Mesodermal cell (in vitro differentiated cells): ENCODE measurements around the gene NOC3L.

Source experiments
- H3K27ac ChIP-seq: 2 replicates; pipeline ENCODE4 v1.7.0; 2013; ENCODE audit warnings: mild to moderate bottlenecking, low read depth, low read length, moderate library complexity; ENCODE audit not compliant: severe bottlenecking
- H3K36me3 ChIP-seq: 2 replicates; pipeline ENCODE4 v1.7.1; 2013; ENCODE audit warnings: mild to moderate bottlenecking, low read length, moderate library complexity; ENCODE audit not compliant: control insufficient read depth, insufficient read depth
- H3K4me1 ChIP-seq: one replicate; pipeline ENCODE4 v1.7.1; 2013; ENCODE audit warnings: mild to moderate bottlenecking, low read length; ENCODE audit not compliant: insufficient read depth, control insufficient read depth, poor library complexity, severe bottlenecking
- H3K4me3 ChIP-seq: 2 replicates; pipeline ENCODE4 v1.7.0; 2013; ENCODE audit warnings: low read length, control low read depth, mild to moderate bottlenecking; ENCODE audit not compliant: insufficient read depth, poor library complexity, severe bottlenecking; ENCODE audit errors: extremely low read depth
- H3K9me3 ChIP-seq: 2 replicates; pipeline ENCODE4 v1.7.1; 2013; ENCODE audit warnings: mild to moderate bottlenecking, low read length, moderate library complexity; ENCODE audit not compliant: control insufficient read depth
- WGBS, 2 experiments: methylation state at CpG; one replicate each; pipeline ENCODE4 v1.1.5; 2013; ENCODE audit warnings: missing lambda C conversion rate in 2 of 2; ENCODE audit not compliant: insufficient coverage in 2 of 2; 5-methylcytosine and 5-hydroxymethylcytosine counted together

NOC3L gene

DNA sequence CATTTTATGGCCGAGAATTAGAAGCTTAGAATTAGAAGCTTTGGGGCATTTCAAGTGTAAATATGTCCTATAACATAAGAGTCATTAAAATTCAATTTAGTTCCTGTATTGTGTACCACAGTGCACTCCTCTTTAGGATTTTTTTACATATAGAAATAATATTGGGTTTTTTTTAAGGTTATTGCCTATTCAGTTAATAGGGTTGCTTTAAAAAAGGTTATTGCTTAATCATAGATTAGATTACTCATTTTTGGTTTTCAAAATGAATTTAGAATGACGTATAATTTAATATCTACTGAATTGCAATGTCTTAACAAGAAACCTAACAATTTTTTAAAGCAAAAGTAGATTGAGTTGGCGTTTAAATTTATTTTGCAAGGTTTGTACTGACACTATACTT lies 34.1 kb downstream of the NOC3L start:
- no peak overlapping the region for H3K27ac ChIP-seq
- no peak overlapping the region for H3K4me3 ChIP-seq
- H3K9me3 ChIP-seq = no peaks in the 10 kb centered on the region
- no CpG with 5 or more reads among the region's 3 CpGs for WGBS, 2 experiments
- H3K4me1 ChIP-seq = no peaks in the 10 kb centered on the region
- peaks cover 69% of the 10 kb centered on the region for H3K36me3 ChIP-seq

DNA sequence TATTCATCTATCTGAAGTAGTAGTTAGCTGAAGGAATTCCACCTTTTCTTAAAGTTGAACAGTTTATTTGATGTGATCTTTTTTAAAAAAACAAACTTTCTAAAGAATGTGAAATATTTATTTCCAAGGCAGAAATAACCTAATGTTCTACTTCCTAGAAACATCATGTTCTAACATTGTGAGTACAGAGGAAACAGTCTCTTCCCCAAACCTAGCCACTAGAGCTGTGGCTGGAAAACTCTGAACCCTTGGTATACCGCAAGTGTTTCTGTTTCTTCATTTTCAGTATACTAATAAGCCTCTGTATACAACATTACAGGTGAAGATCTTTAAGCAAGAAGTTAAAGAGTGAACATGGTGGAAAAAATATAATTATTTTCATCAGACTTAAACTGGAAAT lies 35.1 kb downstream of the NOC3L start:
- peaks cover 70% of the 10 kb centered on the region for H3K36me3 ChIP-seq
- no CpG with 5 or more reads among the region's 1 CpG for WGBS, 2 experiments
- no peak overlapping the region for H3K4me3 ChIP-seq

DNA sequence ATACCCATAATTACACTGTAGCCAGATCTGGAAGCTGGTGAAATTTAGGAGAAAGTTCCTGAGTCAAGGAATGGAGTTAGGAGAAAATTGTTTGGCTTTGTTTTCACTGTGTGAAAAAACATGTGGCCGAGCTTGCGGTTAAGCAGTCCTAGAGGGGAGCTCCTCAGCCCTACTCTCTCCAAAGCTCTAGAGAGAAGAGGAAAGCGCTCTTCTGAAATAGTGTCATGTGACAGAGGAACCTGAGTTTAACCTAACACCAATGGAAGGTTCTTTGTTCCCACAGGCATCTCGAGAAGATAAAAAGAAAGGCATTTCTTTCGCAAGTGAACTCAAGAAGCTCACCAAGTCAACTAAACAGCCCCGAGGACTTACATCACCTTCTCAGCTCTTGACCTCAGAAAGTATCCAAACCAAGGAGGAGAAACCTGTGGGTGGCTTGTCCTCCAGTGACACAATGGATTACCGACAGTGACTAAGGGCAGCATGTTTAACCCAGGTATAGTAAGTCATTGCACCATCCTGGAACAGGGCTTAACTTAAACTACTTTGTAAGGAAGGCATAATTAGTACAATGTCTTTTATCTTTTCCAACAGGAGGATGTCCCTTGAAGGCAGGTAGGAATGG lies 38.0 kb downstream of the NOC3L start:
- peaks cover 44% of the 10 kb centered on the region for H3K36me3 ChIP-seq
- H3K4me1 ChIP-seq = no peaks in the 10 kb centered on the region
- H3K9me3 ChIP-seq = no peaks in the 10 kb centered on the region
- H3K27ac ChIP-seq = no peak overlapping the region
- 95 to 100% methylated on average over 1 to 3 of the region's 7 CpGs for WGBS, 2 experiments
- no peak overlapping the region for H3K4me3 ChIP-seq

More for the DNA sequence above, 35.1 kb downstream of the NOC3L start:
- Histone ChIP-seq H3K9me3 (no peaks in the 10 kb centered on the region), H3K27ac (no peak overlapping the region), H3K4me1 (no peaks in the 10 kb centered on the region)

DNA sequence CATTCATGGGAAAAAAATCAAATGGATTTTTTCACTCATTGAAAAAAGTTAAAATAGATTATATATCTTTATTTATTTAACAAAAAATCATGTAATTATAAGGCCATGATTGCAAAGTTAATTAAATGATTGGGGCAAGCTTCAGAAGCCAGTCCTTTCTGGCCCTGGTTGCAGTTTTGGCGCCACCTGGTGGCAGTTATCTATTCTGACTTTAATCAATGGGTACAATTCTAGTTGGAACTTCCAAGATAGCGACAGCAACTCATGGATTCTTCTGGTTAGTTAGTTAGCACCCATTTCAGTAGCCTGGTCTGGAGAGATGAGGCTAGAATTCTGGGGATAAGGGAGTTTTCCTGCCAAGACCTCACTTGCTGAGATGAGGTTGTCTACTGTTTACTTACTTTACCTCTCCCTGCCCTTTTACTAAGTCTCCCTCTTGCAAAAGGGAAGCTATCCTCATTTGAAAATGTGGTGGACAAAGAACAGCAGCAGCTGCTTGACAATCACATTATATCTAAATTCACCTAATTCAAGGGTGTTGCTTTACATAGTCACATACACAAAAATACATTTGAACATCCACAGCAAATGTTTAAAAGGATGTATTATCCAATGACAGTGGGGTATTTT lies 42.3 kb downstream of the NOC3L start:
- Histone ChIP-seq H3K4me3 (no peak overlapping the region), H3K27ac (no peak overlapping the region), H3K9me3 (no peaks in the 10 kb centered on the region), H3K4me1 (no peaks in the 10 kb centered on the region), H3K36me3 (peaks cover 17% of the 10 kb centered on the region)
- 31 to 33% methylated on average over 2 of the region's 2 CpGs for WGBS, 2 experiments

DNA sequence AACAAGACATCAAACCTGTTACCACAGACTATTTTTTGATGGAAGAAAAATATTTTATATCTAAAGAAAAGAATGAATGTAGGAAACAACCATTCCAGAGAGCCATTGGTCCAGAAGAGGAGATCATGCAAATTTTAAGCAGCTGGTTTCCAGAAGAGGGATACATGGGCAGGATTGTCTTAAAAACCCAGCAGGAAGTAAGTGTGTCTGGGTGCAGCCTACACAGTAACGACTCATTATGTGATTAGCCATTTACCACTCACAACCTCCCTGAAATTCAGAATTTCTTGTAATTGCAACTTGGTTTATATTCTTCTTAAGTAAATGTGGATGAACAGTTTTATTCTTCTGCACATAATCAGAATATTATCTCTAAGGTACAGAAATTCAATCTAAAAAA lies 46.2 kb downstream of the NOC3L start:
- no CpG with 5 or more reads among the region's 1 CpG for WGBS, 2 experiments
- no peaks in the 10 kb centered on the region for H3K36me3 ChIP-seq
- no peaks in the 10 kb centered on the region for H3K4me1 ChIP-seq
- no peak overlapping the region for H3K27ac ChIP-seq
- H3K9me3 ChIP-seq = no peaks in the 10 kb centered on the region
- H3K4me3 ChIP-seq = no peak overlapping the region

DNA sequence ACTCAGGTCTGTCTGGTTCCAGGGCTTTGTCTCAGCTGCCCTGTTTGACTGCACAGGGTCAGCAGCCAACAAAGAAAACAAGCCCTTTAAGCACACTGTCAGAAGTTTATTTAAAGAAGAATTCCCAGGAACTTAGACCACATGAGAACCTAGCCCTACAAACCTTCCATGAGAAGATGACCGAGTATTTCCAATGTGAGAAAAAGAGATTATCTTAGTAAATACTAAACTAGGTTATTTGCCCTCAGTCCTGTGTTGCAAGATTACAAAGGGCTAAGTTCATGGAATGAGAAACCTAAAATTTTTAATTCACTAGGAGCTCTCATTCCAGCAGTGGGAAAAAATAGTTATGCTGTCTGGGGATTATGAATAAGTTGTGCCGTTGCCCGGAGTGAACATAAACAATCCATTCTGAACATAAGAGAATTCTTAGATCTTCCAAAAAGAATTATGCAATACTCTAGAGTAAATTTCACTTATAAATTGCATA lies 46.7 kb downstream of the NOC3L start:
- Histone ChIP-seq H3K9me3 (no peaks in the 10 kb centered on the region), H3K36me3 (no peaks in the 10 kb centered on the region), H3K4me1 (no peaks in the 10 kb centered on the region), H3K4me3 (no peak overlapping the region), H3K27ac (no peak overlapping the region)
- WGBS, 2 experiments = no CpG with 5 or more reads among the region's 3 CpGs

DNA sequence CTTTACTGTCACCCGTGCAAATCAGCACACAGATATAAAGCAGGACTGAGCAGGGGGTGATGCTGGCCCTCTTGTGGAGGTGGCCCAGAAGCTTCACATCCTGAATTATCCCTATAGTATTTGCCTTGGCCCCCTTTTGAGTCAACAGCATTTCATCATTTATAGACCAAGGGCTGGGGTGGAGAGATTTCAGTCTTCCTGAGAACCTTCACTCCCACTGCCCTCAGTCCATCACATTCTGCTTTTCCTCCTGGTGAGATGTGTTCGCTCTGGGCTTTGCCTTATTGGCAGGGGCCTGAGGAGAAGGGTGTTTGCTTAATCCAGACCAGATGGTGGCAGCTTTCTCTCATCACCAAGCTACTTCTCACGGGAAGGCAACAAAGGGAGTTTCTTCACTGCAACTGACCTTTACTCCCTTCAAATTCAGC lies 47.7 kb downstream of the NOC3L start:
- no peaks in the 10 kb centered on the region for H3K36me3 ChIP-seq
- H3K27ac ChIP-seq = no peak overlapping the region
- H3K4me3 ChIP-seq = no peak overlapping the region
- no peaks in the 10 kb centered on the region for H3K9me3 ChIP-seq
- no peaks in the 10 kb centered on the region for H3K4me1 ChIP-seq
- WGBS, 2 experiments = 80% methylated on average over 1 of the region's 3 CpGs; no CpG with 5 or more reads in 1 of the 2 experiments

DNA sequence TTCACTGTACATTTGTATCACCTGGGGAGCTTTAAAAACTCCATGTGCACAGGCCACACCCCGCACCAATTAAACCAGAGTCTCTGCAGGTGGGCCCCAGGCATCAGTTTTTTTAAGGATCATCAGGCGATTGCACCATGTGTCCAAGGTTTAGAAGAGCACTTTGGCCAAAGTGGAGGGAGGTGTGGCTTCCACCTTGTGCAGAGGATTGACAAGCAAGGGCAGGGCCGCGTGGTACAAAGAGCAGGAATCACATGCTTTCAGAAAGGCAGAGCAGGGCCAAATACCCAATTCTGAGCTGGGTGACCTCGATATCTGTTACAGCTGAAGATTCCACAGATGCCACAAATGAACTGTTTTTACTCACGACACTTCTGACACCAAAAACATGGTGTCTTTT lies 52.4 kb downstream of the NOC3L start:
- H3K4me1 ChIP-seq = no peaks in the 10 kb centered on the region
- H3K27ac ChIP-seq = no peak overlapping the region
- H3K4me3 ChIP-seq = no peak overlapping the region
- WGBS, 2 experiments = 95% methylated on average over 6 of the region's 6 CpGs
- H3K9me3 ChIP-seq = no peaks in the 10 kb centered on the region
- H3K36me3 ChIP-seq = no peaks in the 10 kb centered on the region

DNA sequence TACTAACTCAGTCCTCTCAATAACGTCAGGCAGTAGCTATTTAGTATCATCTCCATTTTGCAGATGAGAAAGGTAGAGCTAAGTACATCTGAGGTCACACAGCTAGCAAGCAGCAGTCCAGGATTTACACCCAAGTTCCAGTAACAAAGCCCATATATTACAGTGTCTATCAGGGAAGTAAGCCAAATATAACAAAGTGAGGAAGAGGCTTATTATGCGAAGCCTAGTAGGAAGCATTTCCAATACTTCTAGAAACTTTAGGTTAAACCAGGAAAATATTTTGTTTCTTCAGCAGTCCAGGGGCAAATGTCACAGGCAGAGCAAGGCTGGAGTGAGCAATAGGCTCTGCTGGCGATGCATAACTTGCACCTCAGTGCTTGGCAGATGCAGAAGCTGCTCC lies 53.9 kb downstream of the NOC3L start:
- Histone ChIP-seq H3K27ac (no peak overlapping the region), H3K4me1 (no peaks in the 10 kb centered on the region), H3K4me3 (no peak overlapping the region), H3K9me3 (no peaks in the 10 kb centered on the region), H3K36me3 (no peaks in the 10 kb centered on the region)
- WGBS, 2 experiments = 89 to 95% methylated on average over 1 to 2 of the region's 3 CpGs

DNA sequence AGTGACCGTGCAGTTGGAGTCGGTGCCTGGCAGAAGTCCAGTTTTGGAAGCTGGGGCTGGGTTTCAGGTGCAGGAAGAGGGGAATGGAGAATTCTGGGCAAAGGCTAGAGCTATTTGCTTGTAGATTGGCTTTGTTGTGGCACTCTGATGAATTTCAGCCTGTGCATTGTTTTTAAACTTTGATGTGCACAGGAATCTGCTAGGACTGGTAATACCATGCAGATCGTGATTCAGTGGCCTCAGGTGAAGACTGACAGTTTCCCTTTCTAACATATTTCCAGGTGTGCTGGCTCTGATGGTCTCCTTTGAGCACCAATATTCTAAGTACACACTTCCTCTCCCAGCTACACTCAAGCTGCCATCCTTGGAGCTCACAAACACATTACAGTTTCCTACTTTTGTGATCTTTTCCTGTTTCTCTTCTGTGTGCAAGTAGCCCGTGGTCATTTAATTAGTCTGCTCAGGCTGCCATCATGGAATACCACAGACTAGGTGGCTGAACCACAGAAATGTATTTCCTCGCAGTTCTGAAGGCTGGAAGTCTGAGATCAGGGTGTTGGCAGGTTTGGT lies 55.6 kb downstream of the NOC3L start:
- H3K4me1 ChIP-seq = no peaks in the 10 kb centered on the region
- WGBS, 2 experiments = 88 to 99% methylated on average over 5 of the region's 5 CpGs
- H3K9me3 ChIP-seq = no peaks in the 10 kb centered on the region
- no peaks in the 10 kb centered on the region for H3K36me3 ChIP-seq
- no peak overlapping the region for H3K27ac ChIP-seq
- no peak overlapping the region for H3K4me3 ChIP-seq

DNA sequence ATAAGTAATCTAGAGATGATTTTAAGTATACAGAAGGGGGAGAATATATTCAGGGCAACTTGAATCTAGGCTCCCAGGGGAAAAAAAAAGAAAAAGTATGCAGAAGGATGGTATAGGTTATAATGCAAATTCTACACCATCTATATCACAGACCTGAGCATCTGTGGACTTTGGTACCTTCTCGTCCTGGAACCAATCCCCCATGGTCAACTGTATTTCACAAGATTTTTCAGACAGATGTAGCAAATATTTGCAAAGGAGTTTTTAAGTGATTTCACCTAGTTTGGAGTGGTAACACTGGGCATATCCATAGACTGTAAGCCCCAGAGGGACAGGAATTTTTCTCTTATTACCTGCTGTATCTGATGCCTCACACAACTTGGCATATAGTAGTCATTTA lies 58.8 kb downstream of the NOC3L start:
- no peaks in the 10 kb centered on the region for H3K4me1 ChIP-seq
- no peaks in the 10 kb centered on the region for H3K36me3 ChIP-seq
- H3K27ac ChIP-seq = no peak overlapping the region
- no peak overlapping the region for H3K4me3 ChIP-seq
- H3K9me3 ChIP-seq = no peaks in the 10 kb centered on the region
- WGBS, 2 experiments = no CpG with 5 or more reads among the region's 1 CpG
